HepG2 (cell line): ENCODE measurements around the gene OSBPL1A. TPM values are rescaled to one million over a fixed set of nuclear protein-coding genes. Genes with fewer than 3 reads are reported as not detected.

Experiments used
- ATAC-seq: fragments of 200-7000 bp; cut with Tn5 transposase; 3 replicates; pipeline ENCODE4 v1.9.1; 2020; ENCODE audit warnings: mild to moderate bottlenecking, moderate library complexity
- BruUV-seq: library from RNA; stranded (reverse); fragments of 400-500 nt; replicated peaks from 2 replicates; lab custom pipeline; 2021; lab: Mats Ljungman, UMichigan
- CTCF ChIA-PET: fragments of 300-600 bp; formaldehyde crosslinking; extraction: SDS; loops from one replicate; lab custom pipeline; 2021; ENCODE audit warnings: low total read pairs, inconsistent platforms, low intra/inter-chr PET ratio; lab: Yijun Ruan, JAX
- POLR2A ChIA-PET: fragments of 350-600 bp; sonication (Branson Sonifier 250); formaldehyde crosslinking; loops from one replicate; lab custom pipeline; 2020; ENCODE audit warnings: antibody characterized with exemption, inconsistent platforms; lab: Yijun Ruan, JAX
- DNase-seq: peaks from one replicate; pipeline ENCODE4 v3.0.0-alpha.2; 2015; ENCODE audit warnings: low spot score
- FAIRE-seq: peaks from 3 replicates; lab custom pipeline; 2011; peaks lifted over from hg19 to GRCh38; lab: Jason Lieb, UNC
- H2AFZ ChIP-seq: one replicate; pipeline ENCODE4 v1.6.1; 2011; ENCODE audit warnings: low read length, inconsistent platforms
- H3K27ac ChIP-seq: fragments of 300-600 bp; 3 replicates; pipeline ENCODE4 v1.8.0; 2011; ENCODE audit warnings: mixed run types, mild to moderate bottlenecking, mixed read lengths, low read length, inconsistent platforms; ENCODE audit not compliant: insufficient read depth; ENCODE audit errors: extremely low read length
- H3K27me3 ChIP-seq, 2 experiments: fragments of 200-600 bp in 1 of 2; 2 replicates in 1 of 2; 3 replicates in 1 of 2; pipeline versions ENCODE4 v1.6.0 to v1.8.0; 2011; ENCODE audit warnings: low read length in 2 of 2, mild to moderate bottlenecking in 2 of 2, moderate library complexity in 2 of 2, inconsistent platforms in 1 of 2; ENCODE audit not compliant: insufficient read depth in 2 of 2, control insufficient read depth in 1 of 2
- H3K36me3 ChIP-seq, 2 experiments: fragments of 200-600 bp in 1 of 2; replicated peaks in 1 of 2; 2 replicates in 1 of 2; 3 replicates in 1 of 2; pipeline versions ENCODE4 v1.5.1 to v1.8.0; 2011; ENCODE audit warnings: low read length in 2 of 2, inconsistent platforms in 1 of 2; ENCODE audit not compliant: insufficient read depth in 2 of 2, control insufficient read depth in 1 of 2
- H3K4me1 ChIP-seq: 2 replicates; pipeline ENCODE4 v1.5.1; 2012; ENCODE audit warnings: low read length, inconsistent platforms; ENCODE audit not compliant: insufficient read depth
- H3K4me2 ChIP-seq: 2 replicates; pipeline ENCODE4 v1.6.0; 2011; ENCODE audit warnings: low read depth, low read length, inconsistent platforms
- H3K4me3 ChIP-seq, 3 experiments: fragments of 200-600 bp in 1 of 3; sonication (generic), shearing (Covaris generic) in 1 of 3; replicated peaks in 1 of 3; 2 replicates each; pipeline ENCODE4 v1.5.1; 2011 to 2016; ENCODE audit warnings: low read length in 3 of 3, inconsistent platforms in 2 of 3, low read depth in 2 of 3, mild to moderate bottlenecking in 2 of 3, control low read depth in 1 of 3, mixed read lengths in 1 of 3; ENCODE audit not compliant: insufficient read depth in 1 of 3
- H3K79me2 ChIP-seq: one replicate; pipeline ENCODE4 v1.6.1; 2011; ENCODE audit warnings: low read length, inconsistent platforms; ENCODE audit not compliant: insufficient read depth
- H3K9ac ChIP-seq: 2 replicates; pipeline ENCODE4 v1.6.0; 2011; ENCODE audit warnings: mild to moderate bottlenecking, low read depth, low read length, inconsistent platforms; ENCODE audit not compliant: insufficient read depth
- H3K9me3 ChIP-seq: 2 replicates; pipeline ENCODE4 v1.5.1; 2012; ENCODE audit warnings: mild to moderate bottlenecking, low read length
- H4K20me1 ChIP-seq: 2 replicates; pipeline ENCODE4 v1.6.0; 2011; ENCODE audit warnings: inconsistent platforms, mild to moderate bottlenecking, low read length, moderate library complexity; ENCODE audit not compliant: insufficient read depth
- AGO1 ChIP-seq: fragments of 200-400 bp; formaldehyde crosslinking; IDR thresholded peaks from 2 replicates; pipeline ENCODE4 v1.6.1; 2017; ENCODE audit warnings: mild to moderate bottlenecking, low read depth, low read length, moderate library complexity; ENCODE audit not compliant: poor library complexity, severe bottlenecking
- RAD51 ChIP-seq: fragments of 450-650 bp; IDR thresholded peaks from 2 replicates; pipeline ENCODE4 v1.6.1; 2016; ENCODE audit warnings: borderline replicate concordance
- SMC3 ChIP-seq: IDR thresholded peaks from 2 replicates; pipeline ENCODE4 v1.6.1; 2011; ENCODE audit warnings: low read length, improper control_type of control experiment
- ZBTB42 ChIP-seq: sonication (generic); formaldehyde crosslinking; IDR thresholded peaks from 2 replicates; pipeline ENCODE4 v1.5.0; 2020; ENCODE audit warnings: mild to moderate bottlenecking, missing genetic modification reagents
- ZNF318 ChIP-seq: sonication (generic); formaldehyde crosslinking; IDR thresholded peaks from 2 replicates; pipeline ENCODE4 v1.4.0; 2020; ENCODE audit warnings: mild to moderate bottlenecking, missing genetic modification reagents
- ZNF484 ChIP-seq: sonication (generic); formaldehyde crosslinking; IDR thresholded peaks from 2 replicates; pipeline ENCODE4 v1.5.1; 2020; ENCODE audit warnings: mild to moderate bottlenecking, low read depth, missing genetic modification reagents, borderline replicate concordance
- ZNF816 ChIP-seq: sonication (generic); formaldehyde crosslinking; IDR thresholded peaks from 2 replicates; pipeline ENCODE4 v1.8.0; 2022; ENCODE audit warnings: missing genetic modification reagents, mild to moderate bottlenecking, borderline replicate concordance
- WGBS: methylation state at CpG from one replicate; pipeline ENCODE4 v1.1.6; 2017; ENCODE audit warnings: low lambda C conversion rate; 5-methylcytosine and 5-hydroxymethylcytosine counted together
- in situ Hi-C: cut with HindIII; loops from 2 replicates; pipeline ENCODE4 v1.10.0; 2017; ENCODE audit warnings: low pct_unique_long_range_greater_than_20kb; ENCODE audit not compliant: extremely low pct_ligation_motif_present
- intact Hi-C: fragments of 100-400 bp; cut with micrococcal nuclease; formaldehyde crosslinking; loops from one replicate; pipeline ENCODE4 v1.10.0; 2022; ENCODE audit not compliant: unreplicated experiment
- polyA plus RNA-seq, 8 experiments: library from polyadenylated mRNA; depleted of rRNA in 3 of 8; stranded (reverse) in 7 of 8; unstranded in 1 of 8; fragments of >200 nt; fragmentation: Illumina TruSeq in 4 of 8; extraction: Trizol in 4 of 8; gene quantifications; 2 replicates each; pipeline versions ENCODE4 v1.2.1 to v1.2.3, GENCODE V29; 2011 to 2016; ENCODE audit warnings: low read depth in 4 of 8, missing spikeins in 1 of 8, mixed read lengths in 1 of 8; ENCODE audit not compliant: insufficient read depth in 1 of 8
- total RNA-seq, 5 experiments: library from RNA; depleted of rRNA; stranded (reverse); fragments of >200 nt; fragmentation: Illumina TruSeq; extraction: Trizol; gene quantifications; 2 replicates each; pipeline ENCODE4 v1.2.3, GENCODE V29; 2016; ENCODE audit warnings: low read depth in 1 of 5

Gene OSBPL1A
- total and polyA plus RNA-seq, 2 of the 13 experiments (the other 11 are each of a cell fraction or from before 2014, with no cell fraction given), result 0.02 TPM; not detected in 1

DNA sequence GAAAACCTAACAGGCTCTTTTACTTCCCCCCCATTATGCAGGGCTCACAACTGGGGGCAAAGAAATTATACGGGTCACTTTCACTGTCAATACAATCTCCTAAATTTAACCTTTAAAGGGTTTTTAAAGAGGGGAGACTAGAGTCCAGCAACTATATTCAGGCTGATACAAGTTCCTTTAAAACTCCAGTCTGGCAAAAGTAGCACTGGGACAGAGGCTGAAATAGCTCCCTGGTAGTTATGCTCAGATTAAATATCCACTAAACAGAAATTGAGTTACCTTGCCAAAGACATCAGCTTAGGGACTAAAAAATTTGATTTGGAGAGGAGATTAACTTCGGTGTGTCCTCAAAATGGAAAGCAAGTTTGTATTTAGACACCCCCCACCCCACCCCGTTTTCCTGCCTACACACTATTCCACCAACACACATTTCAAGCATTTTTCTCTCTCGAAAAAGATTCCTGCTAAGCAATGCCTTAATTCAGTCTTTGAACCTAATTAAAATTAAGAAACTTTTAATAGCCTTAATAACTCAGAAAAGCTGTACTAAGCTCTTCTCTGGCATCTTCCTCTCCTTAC lies 127.2 kb downstream of the OSBPL1A start:
- H3K79me2 ChIP-seq, result no peaks in the 10 kb centered on the region
- intact Hi-C loops, result loop anchor here (10.0 kb wide), 1 partner anchor 96 kb away; no protein-coding TSS in a partner anchor
- POLR2A ChIA-PET, result no interaction called here
- no TSS peak for BruUV-seq
- no peak for ATAC-seq
- H3K4me3 ChIP-seq, result no peak overlapping the region
- H2AFZ ChIP-seq, result no peak overlapping the region
- no peaks in the 10 kb centered on the region for H3K9me3 ChIP-seq
- 4% methylated on average over 4 of the region's 4 CpGs for WGBS
- H3K27me3 ChIP-seq, result peaks cover 3 to 30% of the 10 kb centered on the region in 2 experiments
- no peak for FAIRE-seq
- no peak for TF ChIP-seq AGO1
- no peak for TF ChIP-seq ZNF816
- TF ChIP-seq SMC3, result no peak
- TF ChIP-seq ZNF484, result no peak
- no peak for TF ChIP-seq ZNF318 (CRISPR knock-in tag)
- no peak for TF ChIP-seq ZBTB42 (CRISPR knock-in tag)
- no peak for TF ChIP-seq RAD51
- H3K36me3 ChIP-seq, result no peaks in the 10 kb centered on the region
- H3K4me1 ChIP-seq, result peaks cover 9% of the 10 kb centered on the region; the same call in 1 of the 2 replicates
- no peaks in the 10 kb centered on the region for H4K20me1 ChIP-seq
- CTCF ChIA-PET, result no interaction called here
- no peak overlapping the region for H3K27ac ChIP-seq
- no peak overlapping the region for H3K4me2 ChIP-seq
- DNase-seq, result no peak
- no peak overlapping the region for H3K9ac ChIP-seq
- in situ Hi-C loops, result no loop called here
